ENCODE data around the gene ALG12.

- no peak for TF ChIP-seq CTCF (IDR thresholded peaks at IDR 0.05; ENCODE audit: insufficient read depth, low read length, poor library complexity, severe bottlenecking)
- TF ChIP-seq EZH2phosphoT487 (conservative IDR thresholded peaks at IDR 0.05; ENCODE audit: low read length), result no peak
Observed at GRCh38 chr22:49853981-49854831, 64.0 kb downstream of the ALG12 start.

All from SU-DHL-6 (cell line).